ENCODE measurements around the gene ERMARD.

GRCh38 chr6:169809386-169809785 lies 58.0 kb downstream of the ERMARD start:
- TF ChIP-seq EZH2 (IDR thresholded peaks at IDR 0.05; ENCODE audit: insufficient read depth, poor library complexity, severe bottlenecking): no peak
- no peak for TF ChIP-seq EZH2phosphoT487 (IDR thresholded peaks at IDR 0.05; ENCODE audit: insufficient read depth, low read depth)
